GM21423 (cell line): ENCODE data around the gene PEX19.
A peak's percentile ranks its signal among the peaks of the same experiment; 100 is the strongest.
"Not testable (repeated sequence)": the region's sequence is repeated elsewhere in the genome, so short reads cannot be mapped to it uniquely, and the experiment has no call there.

ENCODE experiments used
- ATAC-seq: cut with Tn5 transposase; IDR thresholded peaks from one replicate; pipeline ENCODE4 v1.9.1; 2021; ENCODE audit warnings: mild to moderate bottlenecking, moderate library complexity; ENCODE audit not compliant: unreplicated experiment

PEX19 gene

GRCh38 chr1:160284782-160285344 lies at the start of gene PEX19:
TSS of gene PEX19 (minus strand) at chr1:160285133. CDS start at chr1:160285124, 9 bp downstream.
- ATAC-seq: peak; percentile 96

GRCh38 chr1:160332516-160332915 lies 47.6 kb upstream of the PEX19 start:
- no peak for ATAC-seq

- ATAC-seq: no peak
These were observed 45.2 kb upstream of the PEX19 start for GRCh38 chr1:160330119-160330518.

GRCh38 chr1:160328184-160328583 lies 43.3 kb upstream of the PEX19 start:
- no peak for ATAC-seq

- no peak for ATAC-seq
These were observed 41.5 kb upstream of the PEX19 start for GRCh38 chr1:160326418-160326817.

GRCh38 chr1:160325252-160325651 lies 40.3 kb upstream of the PEX19 start:
- no peak for ATAC-seq

GRCh38 chr1:160322831-160323230 lies 37.9 kb upstream of the PEX19 start:
- no peak for ATAC-seq

- ATAC-seq: no peak
These were observed 30.4 kb upstream of the PEX19 start for GRCh38 chr1:160315359-160315758.

GRCh38 chr1:160309571-160309970 lies 24.6 kb upstream of the PEX19 start:
- ATAC-seq: no peak

- no peak for ATAC-seq
These were observed 24.2 kb upstream of the PEX19 start for GRCh38 chr1:160309185-160309557.

GRCh38 chr1:160308451-160309184 lies 23.7 kb upstream of the PEX19 start:
- no peak for ATAC-seq

- ATAC-seq: no peak
These were observed 22.3 kb upstream of the PEX19 start for GRCh38 chr1:160307118-160307791.

- no peak for ATAC-seq
These were observed 15.2 kb upstream of the PEX19 start for GRCh38 chr1:160300173-160300572.

- no peak for ATAC-seq
These were observed 11.1 kb upstream of the PEX19 start for GRCh38 chr1:160296036-160296435.

- ATAC-seq: no peak
These were observed 8.4 kb upstream of the PEX19 start for GRCh38 chr1:160293020-160293968.

- peak; percentile 75 for ATAC-seq
These were observed 6.6 kb upstream of the PEX19 start for GRCh38 chr1:160291248-160292220.

- ATAC-seq: not testable (repeated sequence)
These were observed 2.8 kb upstream of the PEX19 start for GRCh38 chr1:160287769-160288168.

- ATAC-seq: no peak
These were observed 573 bp upstream of the PEX19 start for GRCh38 chr1:160285506-160285905.

- peak; percentile 20 for ATAC-seq
These were observed 632 bp downstream of the PEX19 start for GRCh38 chr1:160284220-160284781.

GRCh38 chr1:160282807-160283206 lies 2.1 kb downstream of the PEX19 start:
- ATAC-seq: no peak
